ENCODE measurements around the gene HCK.

Gene HCK

GRCh38 chr20:32127347-32127746, 75.3 kb downstream of the HCK start:
- DNase-seq (ENCODE audit: low read depth) = no peak

GRCh38 chr20:32128167-32128566, 76.1 kb downstream of the HCK start:
- no peak for DNase-seq (ENCODE audit: low read depth)

DNA sequence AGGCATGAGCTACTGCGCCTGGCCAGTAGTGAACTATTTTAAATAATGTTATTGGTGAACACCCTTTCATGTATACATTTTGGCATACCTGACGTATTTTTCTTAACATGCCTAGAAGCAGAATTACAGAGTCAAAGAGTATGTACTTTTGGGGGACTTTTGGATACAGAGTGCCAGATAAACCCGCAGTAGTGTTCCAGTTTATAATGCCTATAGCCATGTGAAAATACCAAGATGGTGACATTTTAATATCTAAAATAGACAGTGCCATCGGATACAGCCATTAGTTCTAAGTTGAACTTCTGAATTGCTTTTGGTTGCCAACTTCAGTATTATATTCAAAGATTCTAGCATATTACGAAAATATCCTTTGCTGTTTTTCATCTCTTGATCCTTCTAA, 77.8 kb downstream of the HCK start:
- DNase-seq (ENCODE audit: low read depth) = no peak

GRCh38 chr20:32130352-32130751, 78.3 kb downstream of the HCK start:
- no peak for DNase-seq (ENCODE audit: low read depth)

- DNase-seq (ENCODE audit: low read depth) = no peak
Observed at GRCh38 chr20:32130965-32131364, 78.9 kb downstream of the HCK start.

- DNase-seq (ENCODE audit: low read depth) = no peak
Observed at GRCh38 chr20:32132911-32133549, 81.0 kb downstream of the HCK start.

- DNase-seq (ENCODE audit: low read depth) = no peak
Observed at GRCh38 chr20:32134026-32134425, 82.0 kb downstream of the HCK start.

DNA sequence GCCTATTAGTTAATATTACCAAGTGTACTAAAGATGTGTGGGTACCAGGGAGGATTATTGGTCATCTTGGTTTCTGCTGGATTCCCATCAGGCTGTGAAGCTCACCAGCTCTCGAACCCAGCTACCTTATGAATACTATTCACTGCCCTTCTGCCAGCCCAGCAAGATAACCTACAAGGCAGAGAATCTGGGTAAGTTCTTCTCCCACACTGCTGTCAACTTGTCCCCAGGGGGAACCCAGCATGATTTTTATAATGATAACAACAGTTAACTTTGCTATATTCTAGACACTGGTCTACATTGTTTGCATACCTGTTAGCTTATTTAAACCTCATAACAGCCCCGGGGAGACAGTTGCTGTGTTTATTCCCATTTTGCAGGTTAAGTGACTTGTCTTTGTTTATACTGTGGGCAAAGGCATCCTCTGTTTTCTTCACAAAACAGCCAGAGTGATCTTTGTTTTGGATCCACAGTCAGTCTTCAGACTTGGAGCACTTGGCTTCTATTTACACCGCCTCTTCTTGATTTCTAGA, 84.0 kb downstream of the HCK start:
- DNase-seq (ENCODE audit: low read depth) = no peak

GRCh38 chr20:32138921-32139320, 86.9 kb downstream of the HCK start:
- DNase-seq (ENCODE audit: low read depth) = no peak

DNA sequence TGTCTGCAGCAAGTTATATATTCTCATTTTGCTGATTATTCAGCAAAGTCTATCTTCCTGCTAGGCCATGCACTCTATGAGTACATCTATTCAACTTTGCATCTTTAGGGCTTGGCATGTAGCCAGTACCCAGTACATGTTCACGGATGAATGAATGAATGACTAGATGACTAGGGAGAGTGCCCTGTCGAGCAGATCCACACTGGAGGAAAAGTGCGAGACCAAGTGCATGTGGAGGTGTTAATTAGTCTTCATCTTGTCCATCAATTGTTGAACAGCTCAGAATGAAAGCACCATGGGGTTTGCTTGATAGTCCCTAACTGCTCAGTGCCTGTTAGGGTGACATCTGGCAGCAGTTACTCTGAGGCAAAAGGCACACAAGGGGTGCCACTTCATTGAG, 87.9 kb downstream of the HCK start:
- no peak for DNase-seq (ENCODE audit: low read depth)

- DNase-seq (ENCODE audit: low read depth) = no peak
Observed at GRCh38 chr20:32140603-32141002, 88.6 kb downstream of the HCK start.

DNA sequence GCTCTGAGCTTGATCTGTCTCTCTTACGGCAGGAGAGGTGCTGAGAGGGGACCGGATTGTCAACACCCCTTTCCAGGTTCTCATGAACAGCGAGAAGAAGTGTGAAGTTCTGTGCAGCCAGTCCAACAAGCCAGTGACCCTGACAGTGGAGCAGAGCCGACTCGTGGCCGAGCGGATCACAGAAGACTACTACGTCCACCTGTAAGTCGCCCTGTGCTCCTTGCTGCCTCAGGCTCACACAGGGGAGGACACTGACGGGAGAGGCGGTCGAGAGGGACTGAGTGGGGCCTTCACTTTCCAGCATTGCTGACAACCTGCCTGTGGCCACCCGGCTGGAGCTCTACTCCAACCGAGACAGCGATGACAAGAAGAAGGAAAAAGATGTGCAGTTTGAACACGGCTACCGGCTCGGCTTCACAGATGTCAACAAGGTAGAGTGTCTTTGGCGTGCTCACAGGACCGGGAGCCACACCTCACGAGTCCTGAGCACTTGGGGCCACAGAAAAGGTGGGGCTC, 89.5 kb downstream of the HCK start:
- no peak for DNase-seq (ENCODE audit: low read depth)

GRCh38 chr20:32142088-32142487, 90.0 kb downstream of the HCK start:
- DNase-seq (ENCODE audit: low read depth) = no peak

GRCh38 chr20:32142991-32143390, 90.9 kb downstream of the HCK start:
- DNase-seq (ENCODE audit: low read depth) = no peak

- no peak for DNase-seq (ENCODE audit: low read depth)
Observed at GRCh38 chr20:32144898-32145662, 93.0 kb downstream of the HCK start.

GRCh38 chr20:32149566-32150170, 97.6 kb downstream of the HCK start:
- no peak for DNase-seq (ENCODE audit: low read depth)

GRCh38 chr20:32150291-32150848, 98.3 kb downstream of the HCK start:
- DNase-seq (ENCODE audit: low read depth) = no peak

Data from T follicular helper cell (primary cell).